ENCODE measurements around the gene NTM. TPM values are rescaled to one million over a fixed set of nuclear protein-coding genes. Genes with fewer than 3 reads are reported as not detected.

NTM gene
- total and polyA plus RNA-seq, 2 of the 8 experiments (the other 6 are each of a cell fraction or from before 2014, with no cell fraction given) = 13.4 to 20.0 TPM

GRCh38 chr11:131464461-131464860 lies 94.0 kb downstream of the NTM start:
- ChIA-PET CTCF (ENCODE audit: partially characterized antibody) (interaction anchor here (0.6 to 9.5 kb wide), 23 partner anchors 11 to 438 kb away, joined by 3 to 149 read pairs (median 5); no protein-coding TSS in a partner anchor), POLR2A (ENCODE audit: partially characterized antibody) (no interaction called here)
- no peak overlapping the region for H4K8ac ChIP-seq (ENCODE audit: extremely low read depth, insufficient read depth, low read length)
- 93% methylated on average over 9 of the region's 9 CpGs; no CpG with 5 or more reads in 1 of the 2 experiments for WGBS, 2 experiments (ENCODE audit: extremely low coverage in 1 of 2, insufficient coverage in 1 of 2, insufficient read length in 1 of 2, insufficient replicate concordance in 2 of 2, low coverage in 1 of 2, low lambda C conversion rate in 2 of 2, missing lambda C conversion rate in 1 of 2)
- H2BK120ac ChIP-seq (replicated peaks; ENCODE audit: low read depth, low read length) = no peak overlapping the region
- H3K4me3 ChIP-seq (ENCODE audit: extremely low read depth in 1 of 4, insufficient read depth in 2 of 4, low read depth in 3 of 4, low read length in 4 of 4) = no peak overlapping the region
- no peak overlapping the region for H3K14ac ChIP-seq (ENCODE audit: insufficient read length)
- H3K36me3 ChIP-seq (ENCODE audit: control insufficient read depth in 2 of 4, insufficient read depth in 4 of 4, low read length in 3 of 4) = no peaks in the 10 kb centered on the region
- no peak overlapping the region for H2BK12ac ChIP-seq (ENCODE audit: low read depth, low read length)
- no peak overlapping the region for H4K91ac ChIP-seq (replicated peaks; ENCODE audit: insufficient read length, low read length)
- H2AK5ac ChIP-seq (ENCODE audit: low read depth, low read length) = no peak overlapping the region
- TF ChIP-seq CREB1 (IDR thresholded peaks at IDR 0.05) (no peak), CBX5 (IDR thresholded peaks at IDR 0.05; ENCODE audit: low read depth, low read length) (no peak), POU5F1 (IDR thresholded peaks at IDR 0.05; ENCODE audit: low read depth, low read length) (no peak), FOSL1 (IDR thresholded peaks at IDR 0.05; ENCODE audit: insufficient read depth, low read depth, low read length) (no peak), RFX5 (IDR thresholded peaks at IDR 0.05; ENCODE audit: borderline replicate concordance, low read depth, low read length) (no peak), JUND (IDR thresholded peaks at IDR 0.05; ENCODE audit: low read length) (no peak), YY1 (IDR thresholded peaks at IDR 0.05; ENCODE audit: low read depth, low read length) (no peak), NRF1 (IDR thresholded peaks at IDR 0.05; ENCODE audit: low read depth, low read length) (no peak), BCL11A (IDR thresholded peaks at IDR 0.05; ENCODE audit: low read depth in 2 of 2, low read length in 2 of 2) (no peak), SAP30 (IDR thresholded peaks at IDR 0.05; ENCODE audit: insufficient read depth, insufficient replicate concordance, low read length) (no peak), SP1 (IDR thresholded peaks at IDR 0.05; ENCODE audit: low read depth, low read length) (no peak), SP4 (IDR thresholded peaks at IDR 0.05; ENCODE audit: low read length) (no peak), SRF (IDR thresholded peaks at IDR 0.05; ENCODE audit: low read depth, low read length) (no peak), ZNF274 (IDR thresholded peaks at IDR 0.05; ENCODE audit: borderline replicate concordance, extremely low read depth, low read length) (no peak), GTF2F1 (IDR thresholded peaks at IDR 0.05; ENCODE audit: borderline replicate concordance, low read depth, low read length) (no peak)
- H2BK15ac ChIP-seq (ENCODE audit: low read length) = no peak overlapping the region
- no peaks in the 10 kb centered on the region for H3K79me1 ChIP-seq (ENCODE audit: low read depth, low read length)
- no peak overlapping the region for H3K9ac ChIP-seq (replicated peaks in 1 of 4; ENCODE audit: extremely low read depth in 1 of 4, low read depth in 3 of 4, low read length in 3 of 4)
- no peaks in the 10 kb centered on the region for H3K27me3 ChIP-seq (replicated peaks in 1 of 4; ENCODE audit: control insufficient read depth in 3 of 4, extremely low read depth in 1 of 4, insufficient read depth in 3 of 4, low read length in 3 of 4)
- no peaks in the 10 kb centered on the region for H3K9me3 ChIP-seq (ENCODE audit: insufficient read depth in 2 of 2, low read depth in 1 of 2, low read length in 1 of 2)
- FAIRE-seq (no peak), DNase-seq (ENCODE audit: low read depth in 1 of 2, low spot score in 2 of 2) (no peak)
- H3K4ac ChIP-seq (replicated peaks; ENCODE audit: insufficient read length, low read depth, low read length) = no peak overlapping the region
- no peak overlapping the region for H2BK20ac ChIP-seq (ENCODE audit: low read length)
- H3K27ac ChIP-seq (ENCODE audit: low read depth, low read length) = no peak overlapping the region
- H3K56ac ChIP-seq (replicated peaks; ENCODE audit: insufficient read length, low read depth, low read length) = no peak overlapping the region
- H3K4me2 ChIP-seq (ENCODE audit: insufficient read depth in 1 of 2, low read depth in 2 of 2, low read length in 2 of 2) = no peak overlapping the region
- no peaks in the 10 kb centered on the region for H3K23me2 ChIP-seq (ENCODE audit: low read depth, low read length)
- H3K4me1 ChIP-seq (replicated peaks in 1 of 4; ENCODE audit: control insufficient read depth in 3 of 4, insufficient read depth in 4 of 4, low read length in 3 of 4) = peaks cover 0 to 3% (median 2%) of the 10 kb centered on the region in 4 experiments; a peak in 3 of 7 replicates
- no peak overlapping the region for H4K5ac ChIP-seq (ENCODE audit: insufficient read length, low read depth, low read length)
- H2AFZ ChIP-seq (ENCODE audit: low read length) = no peak overlapping the region
- H3K79me2 ChIP-seq (ENCODE audit: control insufficient read depth in 1 of 2, insufficient read depth in 2 of 2, low read length in 2 of 2) = no peaks in the 10 kb centered on the region; a peak in 1 of 4 replicates
- H3K18ac ChIP-seq (ENCODE audit: extremely low read depth, low read length) = no peak overlapping the region
- H2BK5ac ChIP-seq (ENCODE audit: low read depth, low read length) = no peak overlapping the region
- H3K23ac ChIP-seq (ENCODE audit: insufficient read length) = no peak overlapping the region
- H4K20me1 ChIP-seq (replicated peaks in 1 of 2; ENCODE audit: control insufficient read depth in 1 of 2, insufficient read depth in 2 of 2, low read length in 2 of 2) = no peaks in the 10 kb centered on the region
